Left forelimb (tissue), 1 donor: ENCODE data around the gene MRTFA.

Experiments used
- DNase-seq: peaks from one replicate; pipeline ENCODE4 v3.0.0-alpha.2; 2018; ENCODE audit warnings: low spot score

Gene MRTFA

GRCh38 chr22:40491990-40492631, 144.4 kb downstream of the MRTFA start:
- no peak for DNase-seq

- DNase-seq: no peak
Measured at GRCh38 chr22:40487663-40488249, 148.8 kb downstream of the MRTFA start.

- no peak for DNase-seq
Measured at GRCh38 chr22:40486962-40487602, 149.4 kb downstream of the MRTFA start.

GRCh38 chr22:40485813-40486667, 150.5 kb downstream of the MRTFA start:
- no peak for DNase-seq

GRCh38 chr22:40484906-40485669, 151.4 kb downstream of the MRTFA start:
- no peak for DNase-seq

- no peak for DNase-seq
Measured at GRCh38 chr22:40482886-40483285, 153.6 kb downstream of the MRTFA start.

- DNase-seq: no peak
Measured at GRCh38 chr22:40482391-40482790, 154.1 kb downstream of the MRTFA start.

GRCh38 chr22:40480996-40481395, 155.5 kb downstream of the MRTFA start:
- DNase-seq: no peak

GRCh38 chr22:40479887-40480538, 156.5 kb downstream of the MRTFA start:
- DNase-seq: no peak

GRCh38 chr22:40479126-40479800, 157.3 kb downstream of the MRTFA start:
- DNase-seq: no peak

- no peak for DNase-seq
Measured at GRCh38 chr22:40478338-40479125, 158.0 kb downstream of the MRTFA start.

- DNase-seq: no peak
Measured at GRCh38 chr22:40477683-40478337, 158.7 kb downstream of the MRTFA start.

- no peak for DNase-seq
Measured at GRCh38 chr22:40476341-40476740, 160.2 kb downstream of the MRTFA start.

GRCh38 chr22:40473703-40474102, 162.8 kb downstream of the MRTFA start:
- DNase-seq: no peak

- DNase-seq: no peak
Measured at GRCh38 chr22:40472579-40472978, 163.9 kb downstream of the MRTFA start.

- DNase-seq: no peak
Measured at GRCh38 chr22:40472051-40472450, 164.5 kb downstream of the MRTFA start.

- DNase-seq: no peak
Measured at GRCh38 chr22:40469181-40469580, 167.3 kb downstream of the MRTFA start.

GRCh38 chr22:40468616-40469015, 167.9 kb downstream of the MRTFA start:
- no peak for DNase-seq

GRCh38 chr22:40466976-40467375, 169.5 kb downstream of the MRTFA start:
- DNase-seq: no peak
